Activated naive CD8-positive, alpha-beta T cell treated with anti-CD3 and anti-CD28 coated beads, Interleukin-2, amount 10 ng/mL, durations not matched to agents 7 days and 5 days (primary cell): ENCODE data around the gene FKBP14. TPM values are rescaled to one million over a fixed set of nuclear protein-coding genes. Genes with fewer than 3 reads are reported as not detected.
"Not testable (repeated sequence)": the region's sequence is repeated elsewhere in the genome, so short reads cannot be mapped to it uniquely, and the experiment has no call there.

Experiments
- ATAC-seq: fragments of 150-1000 bp; cut with Tn5 transposase; one replicate; pipeline ENCODE4 v1.10.0; 2021; ENCODE audit warnings: low read depth, moderate library complexity
- POLR2A ChIA-PET: fragments of 350-600 bp; sonication (Branson Sonifier 250); formaldehyde crosslinking; loops from one replicate; lab custom pipeline; 2021; ENCODE audit warnings: antibody characterized with exemption; lab: Charles Lee
- DNase-seq: peaks from one replicate; pipeline ENCODE4 v3.0.0; 2021
- H3K27ac Mint-ChIP-seq: one replicate; pipeline ENCODE4 v1.8.0; 2022; ENCODE audit warnings: mild to moderate bottlenecking, mixed read lengths
- H3K27me3 Mint-ChIP-seq: one replicate; pipeline ENCODE4 v1.8.0; 2022; ENCODE audit warnings: mild to moderate bottlenecking, moderate library complexity, mixed read lengths
- H3K36me3 Mint-ChIP-seq: one replicate; pipeline ENCODE4 v1.8.0; 2021; ENCODE audit warnings: mild to moderate bottlenecking, mixed read lengths
- H3K4me1 Mint-ChIP-seq: one replicate; pipeline ENCODE4 v1.8.0; 2021; ENCODE audit warnings: mixed read lengths
- H3K4me3 Mint-ChIP-seq: one replicate; pipeline ENCODE4 v1.8.0; 2022; ENCODE audit warnings: mild to moderate bottlenecking, moderate library complexity, mixed read lengths
- H3K9me3 Mint-ChIP-seq: one replicate; pipeline ENCODE4 v1.8.0; 2021; ENCODE audit warnings: mixed read lengths
- total RNA-seq, 2 experiments: library from RNA; stranded (reverse); gene quantifications; one replicate each; pipeline ENCODE4 v1.2.3, GENCODE V29; 2021

FKBP14 gene
- total RNA-seq, 2 experiments from 2014 or later, result 4.8 to 6.7 TPM

DNA sequence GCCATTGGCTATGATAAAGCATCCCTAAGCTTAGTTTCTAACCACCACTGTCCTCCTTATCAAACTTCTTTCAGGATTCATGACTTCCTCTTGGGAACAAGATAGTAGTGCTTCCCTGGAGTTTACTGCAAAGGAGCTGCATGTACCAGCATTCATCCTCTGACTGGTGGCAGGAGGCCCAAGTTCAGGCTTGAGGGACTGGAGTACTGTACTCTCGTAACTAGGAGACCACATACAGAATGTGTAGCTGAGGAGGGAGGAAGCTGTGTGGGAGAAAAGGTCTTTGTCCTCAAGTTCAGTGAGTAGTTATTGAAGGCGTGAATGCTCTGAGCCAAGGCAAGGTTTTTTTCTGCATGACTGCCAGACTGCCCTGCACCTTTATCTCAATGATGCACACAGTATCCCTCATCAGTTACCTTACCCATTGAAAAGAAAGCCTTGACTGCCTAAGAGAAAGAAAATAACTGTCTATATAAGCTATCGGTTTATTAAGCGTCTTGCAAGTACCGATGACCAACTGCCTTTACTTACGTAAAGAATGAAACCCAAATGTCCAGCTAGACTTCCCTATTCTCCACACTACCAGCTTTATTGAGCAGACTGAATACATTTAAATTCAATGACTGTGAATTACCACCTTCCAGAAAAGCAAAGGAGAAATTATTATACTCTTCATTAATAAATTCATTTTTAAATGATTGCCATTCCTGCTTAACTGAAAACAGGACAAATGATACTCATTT lies 49.7 kb downstream of the FKBP14 start:
- Mint-ChIP-seq H3K4me1 (peaks cover 1% of the 10 kb centered on the region), H3K27me3 (peaks cover 2% of the 10 kb centered on the region), H3K27ac (no peak overlapping the region), H3K4me3 (no peak overlapping the region), H3K36me3 (no peaks in the 10 kb centered on the region), H3K9me3 (no peaks in the 10 kb centered on the region)
- POLR2A ChIA-PET, result no interaction called here
- no peak for ATAC-seq
- DNase-seq, result no peak

DNA sequence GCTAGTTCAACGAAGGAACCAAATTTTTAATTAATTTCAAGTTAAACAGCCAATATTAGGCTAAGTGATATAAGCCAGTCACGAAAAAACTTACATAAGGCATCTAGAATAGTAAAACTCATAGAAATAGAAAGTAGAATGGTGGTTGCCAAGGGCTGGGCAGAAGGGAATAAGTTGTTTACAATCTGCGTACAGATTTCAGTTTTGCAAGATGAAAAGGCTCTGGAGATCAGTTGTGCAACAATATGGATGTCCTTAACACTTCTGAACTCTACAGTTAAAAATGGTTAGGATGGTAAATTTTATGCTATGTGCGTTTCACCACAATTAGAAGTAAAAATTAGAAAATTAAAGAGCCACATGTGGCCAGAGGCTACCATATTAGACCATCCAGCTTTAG lies 50.2 kb downstream of the FKBP14 start:
- Mint-ChIP-seq H3K36me3 (no peaks in the 10 kb centered on the region), H3K4me3 (no peak overlapping the region), H3K27ac (no peak overlapping the region), H3K9me3 (no peaks in the 10 kb centered on the region), H3K4me1 (peaks cover 1% of the 10 kb centered on the region), H3K27me3 (peaks cover 3% of the 10 kb centered on the region)
- POLR2A ChIA-PET, result no interaction called here
- DNase-seq (no peak), ATAC-seq (no peak)

DNA sequence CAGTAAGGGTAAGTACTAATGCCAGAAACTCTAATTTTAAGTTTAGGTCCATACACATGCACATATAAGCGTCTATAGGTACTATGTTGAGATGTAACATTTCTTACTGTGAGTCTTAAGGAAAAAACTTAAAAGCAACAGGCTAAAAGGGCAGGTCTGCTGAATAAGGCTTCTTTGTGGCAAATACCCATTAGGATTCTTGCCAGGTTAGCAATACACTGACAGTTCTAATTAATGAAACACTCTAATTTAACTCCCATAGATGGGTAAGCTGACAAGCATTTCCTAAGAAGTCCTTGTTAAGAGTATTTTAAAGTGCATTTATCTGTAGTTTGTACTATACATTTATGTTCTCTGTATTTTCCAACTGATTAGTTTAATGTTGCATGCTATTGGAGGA lies 50.9 kb downstream of the FKBP14 start:
- ATAC-seq (no peak), DNase-seq (no peak)
- Mint-ChIP-seq H3K27ac (no peak overlapping the region), H3K4me1 (peaks cover 1% of the 10 kb centered on the region), H3K9me3 (peaks cover 2% of the 10 kb centered on the region), H3K27me3 (peaks cover 4% of the 10 kb centered on the region), H3K4me3 (no peak overlapping the region), H3K36me3 (no peaks in the 10 kb centered on the region)
- POLR2A ChIA-PET, result no interaction called here

DNA sequence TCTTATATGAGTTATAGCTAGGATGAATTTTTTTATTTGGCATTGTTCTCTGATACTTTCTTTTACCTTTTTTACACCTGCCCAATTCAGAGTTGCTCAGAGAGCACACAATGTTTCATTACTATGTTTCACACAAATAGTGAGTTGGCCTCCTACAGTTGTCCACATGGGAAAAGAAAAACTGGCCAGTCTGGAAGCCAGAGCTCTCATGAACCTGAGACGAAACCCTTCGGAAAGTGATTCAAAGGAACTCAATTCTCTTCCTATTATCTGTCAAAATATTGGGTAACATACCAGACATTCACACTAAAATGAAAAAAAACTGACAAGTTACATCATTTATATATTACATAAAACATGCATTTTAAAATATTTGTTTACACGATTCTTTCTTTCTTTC lies 52.2 kb downstream of the FKBP14 start:
- H3K9me3 Mint-ChIP-seq, result peaks cover 5% of the 10 kb centered on the region
- no peak overlapping the region for H3K27ac Mint-ChIP-seq
- H3K4me3 Mint-ChIP-seq, result no peak overlapping the region
- H3K36me3 Mint-ChIP-seq, result peaks cover 4% of the 10 kb centered on the region
- H3K27me3 Mint-ChIP-seq, result peaks cover 5% of the 10 kb centered on the region
- DNase-seq (no peak), ATAC-seq (no peak)
- POLR2A ChIA-PET, result interaction anchor here (0.7 kb wide), 1 partner anchor 10 kb away, joined by 4 read pairs; no protein-coding TSS in a partner anchor
- H3K4me1 Mint-ChIP-seq, result peaks cover 12% of the 10 kb centered on the region

DNA sequence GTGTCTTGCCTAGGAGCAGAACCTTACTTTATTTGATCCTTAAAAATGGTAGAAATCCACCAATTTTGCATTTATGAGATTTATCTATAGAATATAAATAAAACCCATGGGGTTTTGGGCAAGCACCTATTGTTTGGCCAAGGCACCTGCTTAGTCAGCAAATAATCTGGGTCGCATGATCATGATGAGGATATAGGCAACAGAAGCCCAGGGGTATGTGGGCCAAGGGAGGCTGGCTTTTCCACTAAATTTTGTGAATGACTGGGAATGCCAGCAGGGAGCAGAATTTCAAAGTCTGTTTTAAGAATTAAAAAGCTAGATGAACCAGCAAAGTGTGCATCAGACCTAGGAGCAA lies 54.2 kb downstream of the FKBP14 start:
- no peak for ATAC-seq
- POLR2A ChIA-PET, result no interaction called here
- H3K9me3 Mint-ChIP-seq, result peaks cover 6% of the 10 kb centered on the region
- no peak overlapping the region for H3K4me3 Mint-ChIP-seq
- H3K27me3 Mint-ChIP-seq, result peaks cover 9% of the 10 kb centered on the region
- peaks cover 9% of the 10 kb centered on the region for H3K36me3 Mint-ChIP-seq
- peaks cover 12% of the 10 kb centered on the region for H3K4me1 Mint-ChIP-seq
- DNase-seq, result no peak
- H3K27ac Mint-ChIP-seq, result no peak overlapping the region

DNA sequence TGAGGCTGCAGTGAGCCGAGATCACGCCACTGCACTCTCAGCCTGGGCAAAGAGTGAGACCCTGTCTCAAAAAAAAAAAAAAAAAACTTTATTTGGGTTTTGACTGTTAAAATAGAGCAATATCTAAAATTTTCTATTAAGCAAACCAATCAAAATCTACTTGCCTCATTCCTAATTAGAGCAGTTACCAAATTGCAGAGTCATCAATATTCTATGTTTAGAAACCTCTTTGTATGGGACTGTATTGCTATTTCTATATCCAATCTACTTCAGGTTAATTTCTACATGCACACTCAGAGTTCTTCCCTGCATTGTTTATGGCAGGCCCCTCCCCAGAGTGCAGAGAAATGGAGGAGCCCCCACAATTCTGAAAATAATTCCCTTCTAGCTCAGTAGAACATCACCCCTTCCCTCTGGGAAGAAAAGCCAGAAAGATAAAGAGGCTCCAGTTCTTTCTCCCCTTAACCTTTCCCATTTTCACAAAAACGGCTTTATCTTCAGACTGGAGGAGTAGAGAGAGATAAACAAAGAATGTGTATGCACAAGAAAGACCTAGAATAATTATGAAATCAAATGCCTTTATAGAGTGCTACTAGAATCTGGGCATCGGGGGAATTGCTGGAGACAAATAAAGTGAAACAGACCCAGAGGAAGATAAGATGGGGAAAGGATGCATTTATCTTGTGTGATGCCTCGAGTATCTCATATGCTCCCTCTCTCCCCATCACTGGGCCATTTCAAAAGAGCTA lies 54.8 kb downstream of the FKBP14 start:
- peaks cover 6% of the 10 kb centered on the region for H3K9me3 Mint-ChIP-seq
- peaks cover 12% of the 10 kb centered on the region for H3K4me1 Mint-ChIP-seq
- DNase-seq (no peak), ATAC-seq (no peak)
- no peak overlapping the region for H3K4me3 Mint-ChIP-seq
- no peak overlapping the region for H3K27ac Mint-ChIP-seq
- peaks cover 9% of the 10 kb centered on the region for H3K36me3 Mint-ChIP-seq
- peaks cover 9% of the 10 kb centered on the region for H3K27me3 Mint-ChIP-seq
- POLR2A ChIA-PET, result no interaction called here

DNA sequence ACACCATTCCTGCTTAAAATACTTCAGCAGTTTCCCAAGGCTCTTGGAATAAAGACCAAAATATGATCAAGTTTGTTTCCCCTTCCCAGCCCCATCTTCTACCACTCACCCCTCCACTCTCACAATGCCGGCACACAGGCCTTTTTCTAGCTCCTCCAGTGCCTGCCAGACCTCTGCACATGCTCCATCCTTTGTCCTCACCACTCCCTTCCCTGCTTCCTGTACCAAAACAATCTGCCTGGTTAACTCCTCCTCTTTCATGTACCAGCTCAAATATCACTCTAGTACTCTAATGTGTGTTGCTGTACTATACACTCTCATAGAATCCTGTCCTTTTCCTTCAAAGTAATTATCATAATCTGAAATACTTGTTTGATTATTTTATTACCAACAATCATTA lies 56.3 kb downstream of the FKBP14 start:
- Mint-ChIP-seq H3K4me1 (peaks cover 11% of the 10 kb centered on the region), H3K9me3 (peaks cover 6% of the 10 kb centered on the region), H3K36me3 (peaks cover 11% of the 10 kb centered on the region), H3K27me3 (peaks cover 9% of the 10 kb centered on the region), H3K4me3 (peak overlapping the region; percentile 6), H3K27ac (no peak overlapping the region)
- DNase-seq, result no peak
- no peak for ATAC-seq
- POLR2A ChIA-PET, result no interaction called here

DNA sequence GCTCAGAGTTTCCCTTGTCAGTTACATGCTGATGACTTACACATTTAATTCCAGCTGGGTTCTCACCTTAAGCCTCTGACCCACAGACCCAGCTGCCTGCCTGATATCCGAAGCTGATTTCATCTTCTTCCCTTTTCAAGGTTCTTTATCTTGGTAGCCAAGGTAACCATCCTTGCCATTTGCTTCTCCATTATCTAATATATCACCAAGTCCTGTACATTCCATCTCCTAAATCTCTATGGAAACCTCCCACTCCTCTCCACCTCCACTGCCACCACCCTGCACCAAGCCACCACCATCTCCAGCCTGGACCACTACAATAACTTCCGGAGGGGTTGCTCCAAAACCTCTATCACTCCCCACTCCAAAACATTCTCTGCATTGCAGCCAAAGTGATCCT lies 56.8 kb downstream of the FKBP14 start:
- H3K4me1 Mint-ChIP-seq, result peaks cover 11% of the 10 kb centered on the region
- POLR2A ChIA-PET, result no interaction called here
- ATAC-seq (no peak), DNase-seq (no peak)
- H3K27me3 Mint-ChIP-seq, result peaks cover 9% of the 10 kb centered on the region
- peaks cover 11% of the 10 kb centered on the region for H3K36me3 Mint-ChIP-seq
- H3K9me3 Mint-ChIP-seq, result peaks cover 6% of the 10 kb centered on the region
- H3K4me3 Mint-ChIP-seq, result no peak overlapping the region
- H3K27ac Mint-ChIP-seq, result no peak overlapping the region

DNA sequence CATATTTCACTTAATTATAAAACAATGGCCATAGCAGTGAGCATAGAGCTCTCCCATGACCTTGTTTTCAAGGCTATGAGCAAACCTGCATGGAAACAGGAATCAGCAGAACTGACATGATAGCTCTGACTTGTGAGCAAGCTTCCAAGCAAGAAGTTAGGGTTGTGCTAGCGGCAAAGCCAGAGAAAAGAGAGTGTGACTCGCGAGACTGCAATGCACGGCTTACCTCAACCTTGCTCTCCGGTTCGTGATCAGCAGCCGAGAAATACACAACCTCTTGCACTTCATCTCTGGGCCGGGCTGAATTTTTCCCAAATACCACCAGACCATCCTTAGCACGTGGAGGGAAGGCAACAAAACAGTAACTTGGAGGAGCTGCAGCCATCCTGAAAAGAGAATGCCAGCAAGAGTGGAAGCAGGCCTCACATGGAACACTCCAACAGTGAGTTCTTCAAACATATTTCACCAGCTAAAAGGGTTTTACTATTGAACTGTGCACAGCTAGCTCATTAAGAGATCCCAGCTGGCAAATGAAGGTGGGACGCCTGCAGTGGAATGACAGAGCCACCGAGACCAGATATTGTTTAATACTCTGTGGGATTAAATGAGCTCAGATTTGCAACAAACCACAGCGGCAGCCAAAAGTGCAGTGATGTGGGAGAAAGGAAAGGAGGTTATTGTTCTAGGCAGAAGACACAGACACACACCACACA lies 57.7 kb downstream of the FKBP14 start:
- Mint-ChIP-seq H3K27me3 (peaks cover 9% of the 10 kb centered on the region), H3K9me3 (peaks cover 6% of the 10 kb centered on the region), H3K4me1 (peaks cover 11% of the 10 kb centered on the region), H3K27ac (no peak overlapping the region), H3K4me3 (no peak overlapping the region), H3K36me3 (peaks cover 11% of the 10 kb centered on the region)
- ATAC-seq (no peak), DNase-seq (no peak)
- POLR2A ChIA-PET, result interaction anchor here (0.7 kb wide), 1 partner anchor 1412 kb away, joined by 3 read pairs; no protein-coding TSS in a partner anchor

DNA sequence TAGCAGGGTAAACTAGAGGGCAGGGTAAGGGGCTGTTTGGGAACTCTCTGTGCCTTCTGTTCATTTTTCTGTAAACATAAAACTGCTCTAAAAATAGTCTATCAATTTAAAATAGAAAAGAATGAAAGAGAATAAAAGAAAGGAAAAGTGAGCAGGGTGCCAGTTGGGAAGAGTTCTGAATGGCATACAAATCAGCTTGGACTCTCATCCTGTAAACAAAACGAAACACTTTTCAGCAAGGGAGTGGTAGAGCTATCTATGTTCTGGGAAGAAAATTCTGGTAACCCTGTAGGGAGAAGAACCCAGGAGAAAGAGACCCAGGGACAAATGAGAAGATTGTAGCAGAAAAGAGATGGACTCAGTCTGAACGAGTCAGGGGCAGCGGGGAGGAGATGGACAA lies 61.5 kb downstream of the FKBP14 start:
- DNase-seq, result no peak
- ATAC-seq, result no peak
- H3K27ac Mint-ChIP-seq, result no peak overlapping the region
- H3K4me1 Mint-ChIP-seq, result peaks cover 9% of the 10 kb centered on the region
- POLR2A ChIA-PET, result no interaction called here
- H3K4me3 Mint-ChIP-seq, result no peak overlapping the region
- peaks cover 1% of the 10 kb centered on the region for H3K9me3 Mint-ChIP-seq
- H3K36me3 Mint-ChIP-seq, result peaks cover 8% of the 10 kb centered on the region
- peaks cover 4% of the 10 kb centered on the region for H3K27me3 Mint-ChIP-seq

DNA sequence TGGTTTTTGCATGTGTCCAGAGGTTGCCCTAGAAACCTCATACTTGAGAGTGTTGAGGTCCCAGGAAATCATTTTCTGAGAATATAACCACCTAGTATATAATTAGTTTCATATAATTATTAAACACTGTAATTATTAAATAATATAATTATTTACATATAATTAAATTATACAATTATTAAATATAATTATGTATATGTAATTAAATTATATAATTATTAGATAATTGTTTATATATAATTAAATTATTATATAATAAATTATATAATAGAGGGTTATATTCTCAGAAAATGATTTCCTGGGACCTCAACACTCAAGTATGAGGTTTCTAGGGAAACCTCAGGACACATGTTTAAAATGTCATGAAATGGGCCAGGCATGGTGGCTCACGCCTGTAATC lies 64.5 kb downstream of the FKBP14 start:
- H3K4me3 Mint-ChIP-seq, result no peak overlapping the region
- H3K27ac Mint-ChIP-seq, result no peak overlapping the region
- peaks cover 6% of the 10 kb centered on the region for H3K36me3 Mint-ChIP-seq
- H3K27me3 Mint-ChIP-seq, result no peaks in the 10 kb centered on the region
- ATAC-seq (no peak), DNase-seq (no peak)
- no peaks in the 10 kb centered on the region for H3K9me3 Mint-ChIP-seq
- POLR2A ChIA-PET, result no interaction called here
- peaks cover 10% of the 10 kb centered on the region for H3K4me1 Mint-ChIP-seq

DNA sequence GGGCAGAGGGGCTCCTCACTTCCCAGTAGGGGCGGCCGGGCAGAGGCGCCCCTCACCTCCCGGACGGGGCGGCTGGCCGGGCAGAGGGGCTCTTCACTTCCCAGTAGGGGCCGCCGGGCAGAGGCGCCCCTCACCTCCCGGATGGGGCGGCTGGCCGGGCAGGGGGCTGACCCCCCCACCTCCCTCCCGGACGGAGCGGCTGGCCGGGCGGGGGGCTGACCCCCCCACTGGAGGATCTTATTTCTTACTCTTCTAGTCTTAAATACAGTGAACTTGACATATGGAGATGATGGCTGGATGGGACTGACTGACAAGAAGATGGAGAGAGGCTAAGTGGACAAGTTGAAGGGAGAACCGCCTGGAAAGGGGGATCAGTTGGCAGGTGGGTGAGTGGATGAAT lies 64.9 kb downstream of the FKBP14 start:
- peaks cover 14% of the 10 kb centered on the region for H3K4me1 Mint-ChIP-seq
- H3K4me3 Mint-ChIP-seq, H3K36me3 Mint-ChIP-seq, DNase-seq, H3K9me3 Mint-ChIP-seq, H3K27me3 Mint-ChIP-seq, H3K27ac Mint-ChIP-seq, ATAC-seq, POLR2A ChIA-PET: not testable (repeated sequence)
